ENCODE measurements around the gene PRDM7. TPM values are rescaled to one million over a fixed set of nuclear protein-coding genes. Genes with fewer than 3 reads are reported as not detected.

Gene PRDM7
- total RNA-seq, 1 experiment from 2014 or later, result not detected

DNA sequence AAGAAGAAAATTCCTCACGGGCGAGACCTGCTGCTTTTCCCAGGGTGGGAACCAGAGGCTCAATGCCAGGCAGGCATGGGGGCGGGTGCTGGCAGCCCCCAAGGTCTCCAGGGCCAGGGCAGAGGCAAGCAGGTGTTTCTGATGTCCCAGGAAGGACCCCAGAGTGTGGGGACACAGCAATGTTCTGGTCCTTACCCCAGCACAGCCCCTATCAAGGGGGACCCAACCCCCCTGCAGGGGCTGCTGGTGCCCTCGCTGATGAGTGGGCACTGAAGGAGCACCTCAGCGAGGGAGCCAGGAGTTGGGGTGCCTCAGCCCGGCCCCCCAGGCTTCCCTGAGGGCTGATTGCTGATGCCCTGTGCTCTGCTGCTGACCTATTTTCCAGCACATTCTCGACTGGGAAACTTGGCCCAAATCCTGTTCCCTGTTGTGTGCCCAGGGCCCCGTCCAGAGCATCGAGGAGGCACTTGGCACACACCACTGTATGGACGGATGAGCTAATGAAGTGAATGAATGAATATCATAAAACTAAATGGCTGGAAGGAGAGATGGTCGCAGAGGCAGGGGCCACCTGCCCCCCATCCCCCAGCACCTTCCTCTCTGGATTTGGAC lies 60.7 kb downstream of the PRDM7 start:
- TF ChIP-seq, protein P1, sequence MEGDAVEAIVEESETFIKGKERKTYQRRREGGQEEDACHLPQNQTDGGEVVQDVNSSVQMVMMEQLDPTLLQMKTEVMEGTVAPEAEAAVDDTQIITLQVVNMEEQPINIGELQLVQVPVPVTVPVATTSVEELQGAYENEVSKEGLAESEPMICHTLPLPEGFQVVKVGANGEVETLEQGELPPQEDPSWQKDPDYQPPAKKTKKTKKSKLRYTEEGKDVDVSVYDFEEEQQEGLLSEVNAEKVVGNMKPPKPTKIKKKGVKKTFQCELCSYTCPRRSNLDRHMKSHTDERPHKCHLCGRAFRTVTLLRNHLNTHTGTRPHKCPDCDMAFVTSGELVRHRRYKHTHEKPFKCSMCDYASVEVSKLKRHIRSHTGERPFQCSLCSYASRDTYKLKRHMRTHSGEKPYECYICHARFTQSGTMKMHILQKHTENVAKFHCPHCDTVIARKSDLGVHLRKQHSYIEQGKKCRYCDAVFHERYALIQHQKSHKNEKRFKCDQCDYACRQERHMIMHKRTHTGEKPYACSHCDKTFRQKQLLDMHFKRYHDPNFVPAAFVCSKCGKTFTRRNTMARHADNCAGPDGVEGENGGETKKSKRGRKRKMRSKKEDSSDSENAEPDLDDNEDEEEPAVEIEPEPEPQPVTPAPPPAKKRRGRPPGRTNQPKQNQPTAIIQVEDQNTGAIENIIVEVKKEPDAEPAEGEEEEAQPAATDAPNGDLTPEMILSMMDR (conservative IDR thresholded peaks at IDR 0.05), result no peak
- Histone ChIP-seq H3K79me2 (ENCODE audit: insufficient read depth, low read length) (no peaks in the 10 kb centered on the region), H3K14ac (ENCODE audit: insufficient read depth, low read length) (no peak overlapping the region), H2AK5ac (ENCODE audit: insufficient read length, low read length) (no peak overlapping the region), H2BK15ac (ENCODE audit: low read depth, low read length) (no peak overlapping the region), H4K8ac (replicated peaks; ENCODE audit: insufficient read length, low read depth, low read length) (no peak overlapping the region), H3K27me3 (ENCODE audit: insufficient read depth, low read length) (no peaks in the 10 kb centered on the region), H2BK5ac (ENCODE audit: insufficient read length, low read length) (no peak overlapping the region), H2BK120ac (ENCODE audit: low read depth, low read length, poor library complexity, severe bottlenecking) (no peak overlapping the region), H4K91ac (ENCODE audit: insufficient read length, low read depth, low read length) (no peak overlapping the region), H3K9ac (ENCODE audit: extremely low read depth, insufficient read length, low read length) (no peak overlapping the region), H2BK12ac (ENCODE audit: insufficient read length, low read depth, low read length) (no peak overlapping the region), H3K27ac (ENCODE audit: insufficient read length, low read depth, low read length) (no peak overlapping the region), H3K23ac (ENCODE audit: insufficient read length, low read depth, low read length) (no peak overlapping the region), H4K20me1 (ENCODE audit: control insufficient read depth, insufficient read depth, insufficient read length) (no peaks in the 10 kb centered on the region), H4K5ac (ENCODE audit: insufficient read length, low read depth, low read length) (no peak overlapping the region), H3K4ac (ENCODE audit: low read depth, low read length) (no peak overlapping the region), H2BK20ac (ENCODE audit: low read depth, low read length, poor library complexity, severe bottlenecking) (no peak overlapping the region), H3K4me2 (ENCODE audit: insufficient read depth, insufficient read length, low read length) (no peak overlapping the region), H3K79me1 (ENCODE audit: insufficient read depth, low read depth, low read length, poor library complexity, severe bottlenecking) (no peaks in the 10 kb centered on the region), H3K56ac (ENCODE audit: insufficient read length, low read depth, low read length) (no peak overlapping the region), H3K9me3 (ENCODE audit: control insufficient read depth, low read depth, low read length) (no peaks in the 10 kb centered on the region), H2AFZ (ENCODE audit: low read length) (no peak overlapping the region), H3K18ac (ENCODE audit: insufficient read length, low read depth, low read length) (no peak overlapping the region), H3T11ph (ENCODE audit: low read length) (no peak overlapping the region), H3K4me1 (ENCODE audit: insufficient read depth, low read length) (0 out of 2 replicates have a peak, but pooled peaks cover 4% of the 10 kb centered on the region), H3K23me2 (ENCODE audit: insufficient read length, low read depth, low read length, poor library complexity, severe bottlenecking) (no peaks in the 10 kb centered on the region)
- no peak overlapping the region for H3K4me3 Mint-ChIP-seq
- no CpG with 5 or more reads among the region's 11 CpGs for WGBS (ENCODE audit: extremely low coverage, insufficient read length, low lambda C conversion rate)
- DNase-seq, result no peak
- H3K9me3 Mint-ChIP-seq, result no peaks in the 10 kb centered on the region; a peak in 1 of 5 replicates
- peaks cover 0 to 32% (median 6%) of the 10 kb centered on the region in 3 experiments; a peak in 6 of 7 replicates for H3K36me3 Mint-ChIP-seq (ENCODE audit: insufficient read depth in 1 of 3, low read depth in 3 of 3)
- H3K27me3 Mint-ChIP-seq (ENCODE audit: low read depth), result no peaks in the 10 kb centered on the region
- H3K4me1 Mint-ChIP-seq, result peaks cover 16% of the 10 kb centered on the region in 2 experiments
- no peak overlapping the region; a peak in 1 of 7 replicates for H3K27ac Mint-ChIP-seq

Data from H9 (cell line).